B cell (primary cell): ENCODE data around the gene CDKN1B.

Experiments
- EZH2 ChIP-seq: IDR thresholded peaks from 2 replicates; pipeline ENCODE4 v1.6.1; 2012; ENCODE audit warnings: borderline replicate concordance, low read depth, mild to moderate bottlenecking, moderate library complexity, low read length; ENCODE audit not compliant: insufficient read depth, poor library complexity, severe bottlenecking
- TF ChIP-seq, protein P1 (sequence below): fragments of 200-600 bp; IDR thresholded peaks from one replicate; pipeline ENCODE4 v1.8.0; 2022; ENCODE audit warnings: antibody characterized with exemption, mild to moderate bottlenecking

DNA sequence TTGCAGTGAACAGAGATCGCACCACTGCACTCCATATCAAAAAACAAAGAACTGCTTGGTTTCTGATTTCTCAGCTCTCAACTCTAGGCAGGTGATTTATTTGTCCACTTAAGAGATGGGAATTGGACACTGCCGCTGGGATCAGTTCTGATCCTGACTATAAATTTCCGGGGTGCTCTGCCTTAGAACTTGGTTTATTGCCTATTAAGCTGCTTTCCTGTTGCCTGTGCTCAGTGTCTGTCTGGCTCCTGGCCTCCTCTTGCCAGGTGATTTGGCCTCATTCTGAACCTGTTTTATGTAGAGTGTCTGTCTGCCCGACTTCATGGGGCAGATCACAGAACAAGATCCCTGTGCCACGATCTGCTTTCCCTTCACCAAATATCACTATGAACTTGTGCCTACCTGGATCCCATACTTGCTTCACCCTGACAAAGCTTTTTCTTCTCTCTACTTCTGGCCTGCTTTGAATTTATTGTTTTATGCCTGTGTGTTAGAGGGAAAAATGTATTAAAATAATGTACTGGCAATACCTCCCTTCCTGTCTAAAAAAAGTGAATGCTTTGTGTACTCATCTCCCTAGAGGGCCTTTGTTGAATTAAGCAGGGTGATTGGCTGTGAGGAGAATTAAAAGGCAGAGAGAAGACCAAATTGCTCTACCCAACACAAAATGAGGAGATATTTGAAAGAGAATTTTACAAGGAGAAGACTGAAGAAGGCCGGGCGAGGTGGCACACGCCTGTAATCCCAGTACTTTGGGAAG, 27.6 kb downstream of the CDKN1B start:
- TF ChIP-seq EZH2 = no peak
- TF ChIP-seq, protein P1, sequence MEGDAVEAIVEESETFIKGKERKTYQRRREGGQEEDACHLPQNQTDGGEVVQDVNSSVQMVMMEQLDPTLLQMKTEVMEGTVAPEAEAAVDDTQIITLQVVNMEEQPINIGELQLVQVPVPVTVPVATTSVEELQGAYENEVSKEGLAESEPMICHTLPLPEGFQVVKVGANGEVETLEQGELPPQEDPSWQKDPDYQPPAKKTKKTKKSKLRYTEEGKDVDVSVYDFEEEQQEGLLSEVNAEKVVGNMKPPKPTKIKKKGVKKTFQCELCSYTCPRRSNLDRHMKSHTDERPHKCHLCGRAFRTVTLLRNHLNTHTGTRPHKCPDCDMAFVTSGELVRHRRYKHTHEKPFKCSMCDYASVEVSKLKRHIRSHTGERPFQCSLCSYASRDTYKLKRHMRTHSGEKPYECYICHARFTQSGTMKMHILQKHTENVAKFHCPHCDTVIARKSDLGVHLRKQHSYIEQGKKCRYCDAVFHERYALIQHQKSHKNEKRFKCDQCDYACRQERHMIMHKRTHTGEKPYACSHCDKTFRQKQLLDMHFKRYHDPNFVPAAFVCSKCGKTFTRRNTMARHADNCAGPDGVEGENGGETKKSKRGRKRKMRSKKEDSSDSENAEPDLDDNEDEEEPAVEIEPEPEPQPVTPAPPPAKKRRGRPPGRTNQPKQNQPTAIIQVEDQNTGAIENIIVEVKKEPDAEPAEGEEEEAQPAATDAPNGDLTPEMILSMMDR = no peak
